ENCODE results near the gene CACNA1I.
"Not testable (repeated sequence)": the region's sequence is repeated elsewhere in the genome, so short reads cannot be mapped to it uniquely, and the experiment has no call there.

Gene CACNA1I

GRCh38 chr22:39570665-39571064 lies at the start of gene CACNA1I:
CACNA1I (plus strand) TSS chr22:39570753; CDS start chr22:39570753, 0 bp downstream.
- no peak for DNase-seq

DNA sequence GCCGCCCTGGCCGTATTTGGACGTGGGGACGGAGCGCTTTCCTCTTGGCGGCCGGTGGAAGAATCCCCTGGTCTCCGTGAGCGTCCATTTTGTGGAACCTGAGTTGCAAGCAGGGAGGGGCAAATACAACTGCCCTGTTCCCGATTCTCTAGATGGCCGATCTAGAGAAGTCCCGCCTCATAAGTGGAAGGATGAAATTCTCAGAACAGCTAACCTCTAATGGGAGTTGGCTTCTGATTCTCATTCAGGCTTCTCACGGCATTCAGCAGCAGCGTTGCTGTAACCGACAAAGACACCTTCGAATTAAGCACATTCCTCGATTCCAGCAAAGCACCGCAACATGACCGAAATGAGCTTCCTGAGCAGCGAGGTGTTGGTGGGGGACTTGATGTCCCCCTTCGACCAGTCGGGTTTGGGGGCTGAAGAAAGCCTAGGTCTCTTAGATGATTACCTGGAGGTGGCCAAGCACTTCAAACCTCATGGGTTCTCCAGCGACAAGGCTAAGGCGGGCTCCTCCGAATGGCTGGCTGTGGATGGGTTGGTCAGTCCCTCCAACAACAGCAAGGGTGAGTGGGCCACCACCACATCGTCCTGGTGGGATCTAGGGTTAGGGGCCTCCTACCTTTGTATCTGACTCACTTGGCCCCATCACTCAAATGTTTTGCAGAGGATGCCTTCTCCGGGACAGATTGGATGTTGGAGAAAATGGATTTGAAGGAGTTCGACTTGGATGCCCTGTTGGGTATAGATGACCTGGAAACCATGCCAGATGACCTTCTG lies 49.3 kb upstream of the CACNA1I start:
- DNase-seq = peak in 1 of 2 experiments; percentile 34

DNA sequence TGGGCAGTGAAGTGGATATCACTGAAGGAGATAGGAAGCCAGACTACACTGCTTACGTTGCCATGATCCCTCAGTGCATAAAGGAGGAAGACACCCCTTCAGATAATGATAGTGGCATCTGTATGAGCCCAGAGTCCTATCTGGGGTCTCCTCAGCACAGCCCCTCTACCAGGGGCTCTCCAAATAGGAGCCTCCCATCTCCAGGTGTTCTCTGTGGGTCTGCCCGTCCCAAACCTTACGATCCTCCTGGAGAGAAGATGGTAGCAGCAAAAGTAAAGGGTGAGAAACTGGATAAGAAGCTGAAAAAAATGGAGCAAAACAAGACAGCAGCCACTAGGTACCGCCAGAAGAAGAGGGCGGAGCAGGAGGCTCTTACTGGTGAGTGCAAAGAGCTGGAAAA lies 48.5 kb upstream of the CACNA1I start:
- not testable (repeated sequence) for DNase-seq

- DNase-seq = peak; percentile 73 to 86
Observed at GRCh38 chr22:39522567-39523300, 47.8 kb upstream of the CACNA1I start.

DNA sequence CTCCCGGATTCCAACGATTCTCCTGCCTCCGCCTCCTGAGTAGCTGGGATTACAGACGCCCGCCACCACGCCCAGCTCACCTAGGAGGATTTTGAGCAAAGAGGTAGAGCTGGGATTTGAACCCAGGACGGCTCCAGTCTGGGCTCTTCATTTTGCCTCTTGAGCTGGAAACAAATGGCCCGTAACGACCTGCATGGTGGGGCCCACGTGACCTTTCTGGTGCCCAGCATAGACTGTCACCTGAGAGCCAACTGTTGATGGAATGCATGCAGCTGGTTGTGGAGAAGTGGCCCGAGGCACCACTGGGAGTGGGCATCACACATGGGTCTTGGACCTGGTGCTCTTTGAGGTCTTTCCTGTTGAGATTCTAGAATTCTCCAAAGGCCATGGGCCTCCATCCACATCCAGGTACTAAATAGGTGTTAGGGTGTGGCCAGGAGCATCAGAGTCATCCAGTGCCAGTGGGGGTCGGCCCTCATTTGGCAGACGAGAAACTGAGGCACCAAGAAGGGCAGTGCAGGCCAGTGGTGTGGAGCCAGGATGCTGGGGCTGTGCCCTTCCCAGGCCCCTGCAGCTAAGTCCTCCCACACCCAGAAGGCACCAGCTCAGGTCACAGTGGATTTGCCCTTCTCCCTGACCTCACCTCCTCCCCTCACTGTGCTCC lies 46.3 kb upstream of the CACNA1I start:
- no peak for DNase-seq

DNA sequence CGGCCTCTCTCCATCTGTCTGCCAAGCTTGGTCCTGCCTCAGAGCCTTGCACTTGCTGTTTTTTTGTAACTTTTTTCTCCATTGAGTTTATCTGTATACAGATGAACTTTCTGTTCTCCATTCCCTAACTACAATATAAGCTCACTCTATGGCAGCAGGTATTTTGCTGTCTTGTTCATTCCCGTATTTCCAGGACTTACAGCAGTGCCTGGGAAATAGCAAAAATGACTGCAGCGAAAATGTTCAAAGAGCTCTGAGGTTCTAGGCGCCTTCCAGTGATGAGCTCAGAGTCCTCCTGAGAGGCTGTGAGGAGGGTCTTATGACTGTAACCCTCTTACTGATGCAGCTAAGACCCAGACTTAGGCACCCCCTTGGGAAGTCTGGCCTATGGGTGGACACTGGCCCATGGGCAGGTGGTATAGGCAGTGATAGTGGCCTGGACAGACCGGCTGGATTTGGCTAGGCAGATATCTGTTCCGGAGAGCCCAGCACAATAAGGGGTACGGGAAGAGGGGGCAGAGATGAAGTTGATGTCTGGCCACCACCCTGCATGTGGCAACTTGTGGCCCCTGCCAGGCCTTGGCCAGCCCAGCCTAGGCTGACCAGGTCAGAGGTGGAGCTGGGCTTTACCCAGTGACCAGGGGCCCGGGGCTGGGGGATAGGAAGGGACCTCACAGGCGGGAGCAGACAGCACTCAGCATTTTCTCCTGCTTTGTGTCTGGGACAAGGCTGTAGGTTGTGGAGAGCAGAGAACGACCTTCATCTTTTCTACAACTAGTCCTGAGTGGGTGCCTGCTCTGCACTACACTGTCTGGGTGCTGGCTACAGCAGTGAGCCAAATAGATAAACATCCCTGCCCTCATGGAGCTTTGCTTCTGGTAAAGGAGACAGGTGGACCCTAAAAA lies 45.5 kb upstream of the CACNA1I start:
- DNase-seq = peak in 1 of 2 experiments; percentile 46

DNA sequence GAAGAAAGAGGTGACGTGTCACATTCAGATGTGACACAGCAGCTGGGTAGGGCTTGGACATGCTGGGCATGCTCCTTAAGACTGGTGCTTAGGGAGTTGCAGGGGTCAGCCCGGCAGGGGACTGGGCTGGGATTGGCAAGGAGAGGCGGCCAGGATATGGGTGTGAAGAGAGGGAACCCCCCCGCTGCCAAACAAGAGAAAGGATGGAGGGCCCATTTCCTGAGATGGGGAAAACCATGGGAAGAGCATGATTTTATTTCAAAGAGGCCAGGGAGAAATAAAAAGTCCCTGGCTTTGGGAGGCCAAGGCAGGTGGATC lies 44.9 kb upstream of the CACNA1I start:
- DNase-seq = no peak

DNA sequence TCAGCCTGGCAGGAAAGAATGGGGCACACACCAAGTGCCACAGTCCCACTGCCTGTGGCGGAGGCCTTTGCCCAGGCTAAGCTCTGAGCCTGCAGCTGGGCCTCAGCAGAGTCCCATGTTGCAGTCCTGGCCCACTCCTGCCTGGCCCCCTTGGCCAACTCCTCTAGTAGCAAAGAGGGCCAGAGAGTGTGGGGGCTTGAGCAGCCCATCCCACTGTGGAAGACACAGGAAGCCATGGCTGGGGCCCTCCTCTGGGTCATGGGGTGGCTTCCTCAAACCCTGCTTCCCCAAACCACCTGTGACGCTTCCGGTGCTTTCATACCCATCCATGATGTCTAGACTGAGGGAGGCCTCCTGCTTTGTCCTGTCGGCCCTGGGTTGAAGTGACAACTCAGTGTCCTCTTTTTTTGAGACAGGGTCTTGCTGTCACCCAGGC lies 43.8 kb upstream of the CACNA1I start:
- no peak for DNase-seq

- peak in 1 of 2 experiments; percentile 71 for DNase-seq
Observed at GRCh38 chr22:39527481-39527961, 43.0 kb upstream of the CACNA1I start.

GRCh38 chr22:39528080-39528661 lies 42.4 kb upstream of the CACNA1I start:
- peak in 1 of 2 experiments; percentile 83 for DNase-seq

- DNase-seq = peak; percentile 72 to 89
Observed at GRCh38 chr22:39528681-39529486, 41.7 kb upstream of the CACNA1I start.

DNA sequence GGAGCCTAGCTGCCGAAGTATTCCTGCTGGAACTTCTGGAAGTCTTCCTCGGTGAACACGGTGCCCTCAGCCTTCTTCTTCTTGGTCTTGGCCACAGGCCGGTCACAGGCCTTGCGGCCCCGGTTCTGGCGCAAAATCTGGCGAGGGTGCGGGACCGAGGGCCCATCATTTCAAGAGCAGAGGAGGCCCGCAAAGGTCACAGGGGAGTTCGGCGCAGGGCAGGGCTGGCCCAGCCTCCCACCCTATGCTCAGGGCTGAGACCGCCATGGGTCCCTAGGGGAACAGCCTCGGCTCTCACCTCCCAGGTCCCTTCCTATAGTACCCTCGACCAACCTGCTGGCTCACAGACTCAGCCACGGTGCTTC lies 41.1 kb upstream of the CACNA1I start:
- no peak for DNase-seq

DNA sequence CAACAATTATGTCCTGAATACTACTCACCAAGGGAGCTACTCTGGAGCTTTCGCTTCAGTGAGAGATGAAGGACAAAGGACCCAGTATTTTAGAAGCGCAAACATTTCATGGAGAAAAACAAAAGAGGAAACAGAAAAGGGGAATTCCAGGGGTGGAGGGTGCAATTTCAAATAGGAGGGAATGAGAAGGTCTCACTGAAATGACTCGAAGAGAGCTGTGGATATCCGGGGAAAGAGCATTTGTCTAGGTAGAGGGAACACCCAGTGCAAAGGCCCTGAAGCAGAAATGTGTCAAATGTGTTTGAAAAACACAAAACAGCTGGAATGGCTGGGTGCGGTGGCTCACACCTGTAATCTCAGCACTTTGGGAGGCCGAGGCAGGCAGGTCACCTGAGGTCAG lies 40.4 kb upstream of the CACNA1I start:
- DNase-seq = no peak

GRCh38 chr22:39530692-39531331 lies 39.7 kb upstream of the CACNA1I start:
- peak; percentile 35 to 67 for DNase-seq

- DNase-seq = peak; percentile 100
Observed at GRCh38 chr22:39532215-39533073, 38.1 kb upstream of the CACNA1I start, which contains the start of gene RPS19BP1. RPS19BP1 (minus strand) TSS chr22:39532748; CDS start chr22:39532738, 10 bp downstream.

- DNase-seq = peak in 1 of 2 experiments; percentile 28
Observed at GRCh38 chr22:39534092-39534506, 36.5 kb upstream of the CACNA1I start.

GRCh38 chr22:39534591-39535356 lies 35.8 kb upstream of the CACNA1I start:
- peak; percentile 42 to 79 for DNase-seq

DNA sequence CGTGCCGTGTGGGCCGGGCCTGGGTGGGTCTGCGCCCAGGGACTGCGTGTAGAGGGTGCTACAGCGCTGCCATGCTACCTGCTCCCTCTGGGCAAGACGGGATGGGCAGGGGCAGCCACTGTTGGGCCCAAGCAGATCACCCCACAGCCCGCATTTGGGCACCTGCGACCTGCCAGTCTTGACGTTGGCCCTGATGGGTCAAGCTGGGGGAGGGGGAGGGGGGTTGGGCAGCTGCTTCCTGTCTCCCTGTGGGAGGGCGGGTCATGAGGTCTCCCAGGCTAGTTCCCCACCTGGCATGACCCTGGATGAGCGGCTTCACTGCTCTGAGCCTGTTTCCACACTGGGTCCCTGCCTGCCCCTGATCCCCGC lies 35.2 kb upstream of the CACNA1I start:
- no peak for DNase-seq

All from NCI-H524 (cell line).